NAMALWA (cell line): ENCODE results near the gene SHB.

Experiments used
- DNase-seq: peaks from one replicate; pipeline ENCODE4 v3.0.0-alpha.2; 2015; ENCODE audit warnings: low spot score

Gene SHB, protein sequence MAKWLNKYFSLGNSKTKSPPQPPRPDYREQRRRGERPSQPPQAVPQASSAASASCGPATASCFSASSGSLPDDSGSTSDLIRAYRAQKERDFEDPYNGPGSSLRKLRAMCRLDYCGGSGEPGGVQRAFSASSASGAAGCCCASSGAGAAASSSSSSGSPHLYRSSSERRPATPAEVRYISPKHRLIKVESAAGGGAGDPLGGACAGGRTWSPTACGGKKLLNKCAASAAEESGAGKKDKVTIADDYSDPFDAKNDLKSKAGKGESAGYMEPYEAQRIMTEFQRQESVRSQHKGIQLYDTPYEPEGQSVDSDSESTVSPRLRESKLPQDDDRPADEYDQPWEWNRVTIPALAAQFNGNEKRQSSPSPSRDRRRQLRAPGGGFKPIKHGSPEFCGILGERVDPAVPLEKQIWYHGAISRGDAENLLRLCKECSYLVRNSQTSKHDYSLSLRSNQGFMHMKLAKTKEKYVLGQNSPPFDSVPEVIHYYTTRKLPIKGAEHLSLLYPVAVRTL

DNA sequence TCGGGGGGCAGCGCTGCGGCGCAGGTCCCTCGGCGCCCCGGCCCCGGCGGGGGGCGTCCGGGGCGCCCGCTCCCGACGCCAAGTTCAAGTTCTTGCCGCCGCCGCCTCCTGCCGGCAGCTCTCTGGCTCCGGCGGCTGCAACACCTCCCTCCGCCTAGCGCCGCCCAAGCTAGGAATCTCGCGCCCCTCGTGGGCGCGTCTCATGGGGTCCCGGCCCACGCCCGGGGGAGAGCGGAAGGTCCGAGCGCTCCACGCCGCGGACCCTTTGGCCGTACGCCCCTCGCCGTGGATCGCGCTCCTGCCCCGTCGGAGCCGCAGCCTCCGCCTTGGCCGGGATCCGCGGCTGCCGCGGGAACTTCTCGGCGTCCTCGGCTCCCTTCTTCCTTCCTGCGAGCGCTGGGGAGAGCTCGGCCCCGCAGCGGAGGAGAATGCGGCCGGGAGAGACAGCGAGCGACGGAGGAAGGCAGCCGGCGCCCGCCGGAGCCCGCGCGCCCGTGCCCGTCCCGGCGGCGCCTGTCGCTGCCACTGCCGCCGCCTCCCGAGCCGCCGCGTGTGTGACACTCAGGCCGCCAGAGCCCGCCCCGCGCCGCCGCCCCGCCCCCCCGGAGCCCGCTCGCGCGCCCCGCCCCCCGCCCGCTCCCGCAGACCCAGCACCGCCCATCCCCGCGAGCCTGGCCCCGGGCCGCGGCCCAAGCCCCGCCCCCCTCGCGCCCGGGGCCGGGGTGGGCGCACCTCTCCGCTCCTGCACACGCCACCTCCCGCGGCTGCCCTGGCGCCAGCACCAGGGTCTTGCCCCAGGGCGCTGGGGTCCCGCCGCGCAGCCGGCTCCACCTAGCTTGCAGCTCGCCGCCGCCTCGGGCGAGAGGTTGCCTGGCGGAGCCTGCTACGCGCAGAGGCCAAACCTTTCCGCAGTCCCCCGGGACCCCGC lies at the start of gene SHB:
Gene SHB, minus strand, starts transcription at position 527 of the 928 bp plus-strand sequence. CDS start 582 bp downstream, outside the sequence.
- DNase-seq, result peak; percentile 23

DNA sequence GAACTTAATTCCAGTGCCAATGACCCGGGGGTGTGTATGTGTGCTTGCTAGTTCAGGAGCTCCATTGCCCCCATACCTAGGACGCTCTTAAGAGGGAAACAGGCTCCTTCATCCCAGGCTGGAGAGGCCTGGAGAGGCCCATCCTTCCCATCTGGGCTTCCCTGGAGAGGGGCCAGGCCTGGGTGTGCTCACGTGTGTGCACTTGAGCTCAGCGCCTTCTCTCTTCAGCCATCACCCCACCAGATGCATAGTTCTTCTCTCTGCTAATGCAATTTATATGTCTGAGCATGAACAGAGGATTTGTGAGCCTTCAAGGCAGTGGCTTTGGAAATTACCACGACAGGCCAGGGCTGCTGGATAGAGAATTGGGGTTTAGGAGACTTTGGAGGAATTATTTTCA lies 48.6 kb upstream of the SHB start:
- no peak for DNase-seq

DNA sequence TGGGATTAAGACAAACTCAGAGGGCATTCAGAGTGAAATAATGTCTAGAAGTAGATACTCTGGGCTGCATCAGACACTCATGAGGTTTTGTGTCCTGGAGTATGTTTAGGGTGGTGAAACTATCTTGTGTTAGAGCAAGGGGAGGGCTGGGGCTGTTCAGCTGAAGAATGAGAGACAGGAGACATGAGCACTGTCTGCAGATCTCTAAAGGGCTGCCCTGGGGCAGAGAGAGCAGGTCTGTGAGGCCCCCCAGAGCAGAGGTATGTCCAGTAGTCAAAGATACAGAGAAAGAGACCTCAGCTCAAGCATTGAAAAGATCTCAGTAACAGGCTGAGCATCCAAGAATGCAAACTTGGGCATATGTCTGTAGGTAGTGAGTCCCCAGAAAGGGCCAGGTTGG lies 45.9 kb upstream of the SHB start:
- no peak for DNase-seq

DNA sequence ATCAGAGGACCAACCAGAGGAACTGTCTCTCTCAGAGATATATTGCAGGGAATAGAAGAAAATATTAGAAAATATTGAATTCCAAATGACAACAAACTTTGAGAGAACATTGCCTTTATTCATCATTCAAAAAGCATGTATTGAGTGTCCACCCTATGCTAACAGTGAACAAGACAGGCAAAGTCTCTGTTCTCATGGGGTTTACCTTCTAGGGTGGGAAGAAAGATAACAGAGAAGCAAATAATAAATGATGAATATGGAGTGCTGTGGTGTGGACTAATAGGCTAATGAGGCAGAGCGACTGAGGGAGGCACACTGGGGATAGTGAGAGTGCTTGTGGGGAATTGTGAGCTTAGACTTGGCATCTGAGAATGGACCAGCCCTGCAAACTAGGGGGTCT lies 43.4 kb upstream of the SHB start:
- no peak for DNase-seq

DNA sequence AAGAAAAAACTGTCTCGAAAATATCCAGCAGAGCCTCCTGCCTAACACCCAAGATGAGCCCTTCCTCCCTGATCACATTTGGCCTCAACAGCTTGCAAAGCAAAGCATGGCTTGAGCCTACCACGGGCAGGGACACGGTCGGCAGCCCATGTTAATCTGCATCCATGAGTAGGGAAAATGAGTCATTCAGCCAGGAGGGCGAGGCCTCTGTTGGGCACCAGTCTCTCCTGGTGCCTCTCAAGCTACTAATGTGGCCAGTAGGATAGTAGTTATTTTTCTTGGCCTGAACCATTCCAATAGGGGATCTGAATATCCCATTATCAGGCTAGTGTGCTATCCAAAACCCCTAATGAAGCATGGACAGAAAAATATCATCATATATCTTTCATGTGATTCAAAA lies 43.0 kb upstream of the SHB start:
- DNase-seq, result no peak

DNA sequence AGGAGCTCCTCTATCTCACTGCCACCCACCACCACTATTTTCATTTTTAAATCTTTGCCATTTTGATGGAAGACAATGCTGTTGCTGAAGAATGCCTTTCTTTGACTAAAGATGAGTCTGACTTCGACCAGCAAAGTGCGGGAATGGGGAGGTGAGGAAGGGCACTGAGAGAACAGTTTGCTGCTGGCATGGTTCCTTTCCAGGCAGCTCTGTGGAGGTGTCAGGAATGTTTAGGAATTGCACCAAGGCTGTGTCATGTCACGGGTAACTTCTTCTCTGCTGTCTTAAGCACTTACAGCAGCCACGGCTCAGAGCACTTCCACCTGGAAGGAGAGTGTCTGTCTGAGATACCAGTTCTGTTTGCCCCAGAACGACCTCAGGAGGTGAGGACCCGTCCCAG lies 41.4 kb upstream of the SHB start:
- no peak for DNase-seq

DNA sequence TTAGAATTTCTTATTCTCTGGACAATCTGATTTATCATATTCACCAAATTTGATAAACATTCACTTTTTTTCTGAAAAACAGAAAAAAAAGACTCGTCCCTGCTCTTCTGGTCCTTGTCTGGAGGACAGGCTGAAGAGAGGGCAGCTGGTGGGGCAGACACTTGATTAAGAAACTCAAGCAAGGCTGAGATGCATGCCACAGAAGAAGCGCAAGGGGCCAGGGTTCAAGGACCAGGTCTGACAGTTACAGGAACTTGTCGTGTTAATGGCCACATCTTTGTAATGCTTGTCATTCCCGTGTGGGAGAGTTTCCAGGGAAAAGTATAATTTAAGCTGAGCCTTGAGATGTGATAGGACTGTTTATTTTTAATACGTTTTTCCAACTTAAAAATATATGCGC lies 40.6 kb upstream of the SHB start:
- no peak for DNase-seq

DNA sequence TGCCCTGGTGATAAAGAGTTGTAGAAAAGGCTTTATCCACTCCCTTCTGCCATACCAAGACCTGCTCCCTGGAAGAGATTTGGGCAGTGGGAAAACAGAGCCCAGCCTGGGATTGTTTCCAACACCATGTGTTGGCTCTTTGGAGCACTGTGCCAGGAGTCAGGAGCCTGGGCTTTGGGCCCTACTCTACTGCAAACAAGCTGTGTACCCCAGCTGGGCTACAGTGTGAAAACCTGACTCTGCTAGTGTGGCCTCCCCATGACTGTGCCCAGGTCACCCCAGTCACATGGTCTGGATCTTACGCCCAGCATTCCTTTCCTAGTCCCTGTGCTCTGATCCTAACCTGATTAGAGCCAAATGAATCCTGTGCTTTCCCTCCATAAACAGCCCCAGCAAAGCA lies 39.3 kb upstream of the SHB start:
- no peak for DNase-seq

DNA sequence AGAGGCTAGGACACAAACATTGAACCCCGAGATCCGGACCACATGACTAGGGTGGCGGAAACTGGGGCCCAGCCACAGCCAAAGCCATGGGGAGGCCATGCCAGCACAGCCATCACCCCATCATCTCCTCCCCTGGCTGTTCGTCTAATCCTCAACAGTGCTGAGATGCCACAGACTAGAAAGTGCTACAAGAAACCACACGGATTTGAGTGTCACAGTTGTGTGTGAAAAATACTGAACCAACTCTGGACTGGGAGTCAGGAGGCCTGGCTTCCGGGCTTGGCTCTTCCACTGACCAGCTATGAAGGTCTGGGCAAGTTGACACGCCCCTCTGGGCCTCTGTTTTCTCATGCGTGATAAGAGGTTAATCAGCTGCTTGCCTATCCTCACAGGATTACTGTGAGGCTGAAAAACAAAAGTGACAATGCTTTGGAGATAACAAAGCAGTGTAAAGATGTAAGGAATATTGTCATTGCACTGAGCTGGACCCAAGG lies 38.8 kb upstream of the SHB start:
- no peak for DNase-seq

DNA sequence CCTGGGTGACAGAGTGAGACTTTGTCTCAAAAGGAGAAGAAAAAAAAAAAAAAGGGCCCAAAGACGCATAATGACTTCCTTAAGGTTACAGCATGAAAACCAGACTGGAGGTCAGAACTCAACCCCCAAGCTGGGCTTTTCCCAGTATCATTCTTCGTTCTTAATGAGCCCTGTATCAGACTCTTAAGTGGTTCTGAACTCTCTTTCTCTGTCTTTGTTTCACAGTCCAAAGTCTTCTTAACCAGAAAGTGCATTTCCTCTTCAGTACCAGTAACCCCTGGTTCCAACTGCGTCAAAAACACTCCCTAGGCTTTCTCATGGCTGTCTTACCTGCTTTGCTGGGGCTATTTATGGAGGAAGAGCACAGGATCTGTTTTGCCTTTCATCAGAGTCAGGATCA lies 38.4 kb upstream of the SHB start:
- no peak for DNase-seq

DNA sequence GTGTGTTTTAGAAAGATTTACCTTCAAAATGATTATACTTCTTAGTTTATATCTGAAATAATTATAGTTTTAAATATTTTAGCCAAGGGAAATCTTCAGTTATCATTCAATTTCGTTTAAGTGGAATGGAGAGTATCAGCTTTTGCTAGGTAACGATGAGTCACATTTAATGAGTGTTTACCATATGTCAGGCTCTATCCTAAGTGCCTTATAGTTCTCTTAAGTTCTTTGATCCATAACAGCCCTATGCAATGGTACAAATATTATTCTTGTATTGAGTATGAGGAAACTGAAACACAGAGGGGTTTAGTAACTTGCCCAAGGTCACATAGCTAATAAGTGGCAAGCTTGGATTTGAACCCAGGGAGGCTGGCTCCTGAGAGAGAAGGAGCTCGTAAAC lies 37.5 kb upstream of the SHB start:
- DNase-seq, result no peak

DNA sequence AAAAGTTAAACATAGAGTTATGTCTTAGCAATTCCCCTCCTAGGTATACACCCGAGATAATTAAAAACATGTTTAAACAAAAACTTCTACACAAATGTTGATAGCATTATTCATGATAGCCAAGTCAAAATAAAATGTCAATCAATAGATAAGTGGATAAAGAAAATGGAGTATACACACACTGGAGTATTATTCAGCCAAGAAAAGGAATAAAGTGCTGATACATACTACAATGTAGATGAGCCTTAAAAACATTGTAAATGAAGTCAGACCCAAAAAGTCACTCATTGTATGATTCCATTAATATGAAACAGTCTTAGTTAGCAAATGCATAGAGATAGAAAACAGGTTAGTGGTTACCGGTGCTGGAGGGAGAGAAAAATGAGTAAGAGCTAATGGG lies 34.3 kb upstream of the SHB start:
- DNase-seq, result no peak

DNA sequence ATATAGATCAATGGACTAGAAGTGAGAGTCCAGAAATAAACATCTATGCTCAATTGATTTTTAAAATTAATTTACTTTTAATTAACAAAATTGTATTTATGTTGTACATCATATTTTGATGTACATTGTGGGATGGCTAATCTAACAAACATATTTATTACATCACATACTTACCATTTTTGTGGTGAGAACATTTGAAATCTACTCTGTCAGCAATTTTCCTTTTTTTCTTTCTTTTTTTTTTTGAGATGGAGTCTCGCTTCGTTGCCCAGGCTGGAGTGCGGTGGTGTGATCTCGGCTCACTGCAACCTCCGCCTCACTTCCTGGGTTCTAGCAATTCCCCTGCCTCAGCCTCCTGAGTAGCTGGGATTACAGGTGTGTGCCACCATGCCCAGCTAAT lies 32.4 kb upstream of the SHB start:
- DNase-seq, result no peak

DNA sequence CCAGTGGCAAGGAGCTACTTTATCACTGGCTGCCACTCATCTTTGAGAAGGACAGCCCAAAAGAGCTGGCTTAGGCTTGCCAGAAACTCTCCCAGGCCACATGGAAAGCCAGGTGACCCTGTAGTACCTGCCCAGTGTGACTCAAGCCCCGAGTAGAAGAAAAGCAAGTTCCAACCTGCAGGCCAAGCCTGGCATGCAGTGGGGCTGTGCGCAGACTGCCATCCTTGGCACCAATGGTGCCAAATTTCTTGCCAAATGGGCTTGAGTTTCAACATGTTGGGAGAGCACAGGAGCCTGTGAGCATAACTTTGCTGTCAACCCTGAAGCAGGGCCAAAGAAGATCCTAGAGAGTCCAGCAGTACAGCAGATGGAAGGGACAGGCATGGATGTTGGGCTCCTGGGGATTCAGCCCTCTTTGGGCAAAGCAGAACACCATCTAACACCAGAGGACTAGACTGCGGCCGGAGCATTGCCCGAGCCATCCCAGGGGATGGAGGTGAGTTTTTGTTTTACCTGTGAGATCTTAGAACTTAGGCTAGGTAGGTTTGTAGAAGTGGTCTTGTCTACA lies 27.3 kb upstream of the SHB start:
- no peak for DNase-seq

DNA sequence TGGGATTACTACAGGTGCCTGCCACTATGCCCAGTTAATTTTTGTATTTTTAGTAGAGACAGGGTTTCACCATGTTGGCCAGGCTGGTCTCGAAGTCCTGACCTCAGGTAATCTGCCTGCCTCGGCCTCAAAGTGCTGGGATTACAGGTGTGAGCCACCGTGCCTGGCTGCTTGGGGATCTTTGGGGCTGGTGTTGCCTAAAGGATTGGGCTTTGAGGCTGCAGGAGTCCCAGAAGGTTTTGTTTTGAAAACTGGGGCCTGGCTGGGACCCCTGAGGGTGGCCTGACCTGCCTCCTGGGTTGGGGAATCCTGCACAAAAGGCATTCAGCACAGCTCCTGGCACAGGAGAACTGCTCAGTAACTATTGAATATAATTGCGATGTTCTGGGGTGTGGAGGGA lies 25.1 kb upstream of the SHB start:
- no peak for DNase-seq

DNA sequence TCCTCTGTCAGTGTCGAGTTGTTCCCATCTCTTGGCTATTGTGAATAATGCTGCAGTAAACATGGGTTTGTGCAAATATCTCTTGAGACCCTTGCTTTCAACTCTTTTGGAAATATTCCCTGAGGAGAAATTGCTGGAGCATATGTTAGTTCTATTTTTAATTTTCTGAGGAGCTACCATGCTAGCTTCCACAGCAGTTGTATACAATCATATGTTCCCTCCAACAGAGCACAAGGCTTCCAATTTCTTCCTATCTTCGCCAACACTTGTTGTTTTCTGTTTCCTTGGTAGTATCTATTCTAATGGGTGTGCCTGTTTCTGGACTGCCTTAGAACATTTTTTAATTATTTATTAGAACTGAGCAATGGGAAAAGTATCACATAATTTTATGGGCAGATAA lies 23.6 kb upstream of the SHB start:
- DNase-seq, result no peak

DNA sequence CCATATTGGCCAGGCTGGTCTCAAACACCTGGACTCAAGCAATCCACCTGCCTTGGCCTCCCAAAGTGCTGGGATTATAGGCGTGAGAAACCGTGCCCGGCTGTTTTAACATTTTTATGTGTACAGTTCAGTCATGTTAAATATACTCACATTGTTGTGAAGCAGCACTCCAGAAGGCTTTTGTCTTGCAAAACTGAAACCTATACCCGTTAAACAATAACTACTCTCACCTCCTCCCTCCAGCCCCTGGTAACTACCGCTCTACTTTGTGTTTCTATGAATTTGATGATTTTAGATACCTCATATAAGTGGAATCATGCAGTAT lies 23.1 kb upstream of the SHB start:
- no peak for DNase-seq

DNA sequence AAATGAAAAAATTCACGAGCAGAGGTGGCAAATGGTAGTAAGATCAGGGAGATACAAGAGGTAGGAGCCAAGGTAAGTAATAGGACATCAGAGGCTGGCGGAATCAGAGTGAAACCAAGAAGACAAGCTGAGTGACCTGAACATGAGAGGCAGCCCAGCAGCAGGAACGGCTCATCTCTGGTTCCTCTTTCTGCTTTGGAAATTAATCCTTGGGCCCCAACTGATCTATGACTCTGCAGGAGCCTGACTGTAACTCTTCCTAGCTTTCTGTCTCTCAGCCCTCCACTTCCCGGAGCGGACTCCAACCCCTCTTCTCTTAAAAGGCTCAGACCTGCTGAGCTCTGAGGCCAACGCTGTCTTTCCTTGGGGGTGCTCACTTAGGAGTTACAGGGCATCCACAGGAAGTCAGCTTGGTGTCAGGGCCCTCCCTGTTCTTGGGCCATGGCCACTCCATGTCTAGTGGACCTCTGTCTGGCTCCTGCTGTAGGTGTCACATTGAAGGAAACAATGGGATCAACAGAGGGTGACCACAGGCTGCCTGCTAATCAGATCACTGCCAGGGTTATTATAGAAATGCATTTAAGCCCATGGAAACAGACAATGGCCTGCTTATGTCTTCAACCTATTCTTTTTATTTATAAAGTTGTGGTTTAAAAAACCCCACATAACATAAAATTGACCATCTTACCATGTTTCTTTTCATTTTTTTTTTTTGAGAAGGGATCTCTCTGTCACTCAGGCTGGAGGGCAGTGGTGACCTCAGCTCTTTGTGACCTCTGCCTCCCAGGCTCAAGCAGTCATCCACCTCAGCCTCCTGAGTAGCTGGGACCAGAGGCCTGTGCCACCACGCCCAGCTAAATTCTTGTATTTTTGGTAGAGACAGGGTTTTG lies 22.5 kb upstream of the SHB start:
- DNase-seq, result no peak

DNA sequence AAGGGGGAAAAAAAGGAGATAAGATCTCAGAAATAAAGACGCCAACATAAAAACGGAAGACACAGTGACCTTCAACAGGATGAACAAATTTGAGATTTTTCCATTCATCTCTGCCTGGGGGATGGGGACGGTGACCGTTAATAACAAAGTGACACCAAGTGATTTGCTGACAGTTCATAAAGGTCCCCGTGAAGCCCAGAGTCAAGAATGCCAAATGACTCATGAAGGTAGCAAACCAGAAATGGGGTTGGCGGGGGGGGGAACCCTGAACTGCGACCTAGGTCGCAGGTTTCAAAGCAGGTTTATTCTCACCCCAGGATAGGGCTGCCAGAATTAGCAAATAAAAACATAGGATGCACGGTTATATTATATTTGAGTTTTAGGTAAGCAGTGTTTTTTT lies 21.1 kb upstream of the SHB start:
- DNase-seq, result no peak

DNA sequence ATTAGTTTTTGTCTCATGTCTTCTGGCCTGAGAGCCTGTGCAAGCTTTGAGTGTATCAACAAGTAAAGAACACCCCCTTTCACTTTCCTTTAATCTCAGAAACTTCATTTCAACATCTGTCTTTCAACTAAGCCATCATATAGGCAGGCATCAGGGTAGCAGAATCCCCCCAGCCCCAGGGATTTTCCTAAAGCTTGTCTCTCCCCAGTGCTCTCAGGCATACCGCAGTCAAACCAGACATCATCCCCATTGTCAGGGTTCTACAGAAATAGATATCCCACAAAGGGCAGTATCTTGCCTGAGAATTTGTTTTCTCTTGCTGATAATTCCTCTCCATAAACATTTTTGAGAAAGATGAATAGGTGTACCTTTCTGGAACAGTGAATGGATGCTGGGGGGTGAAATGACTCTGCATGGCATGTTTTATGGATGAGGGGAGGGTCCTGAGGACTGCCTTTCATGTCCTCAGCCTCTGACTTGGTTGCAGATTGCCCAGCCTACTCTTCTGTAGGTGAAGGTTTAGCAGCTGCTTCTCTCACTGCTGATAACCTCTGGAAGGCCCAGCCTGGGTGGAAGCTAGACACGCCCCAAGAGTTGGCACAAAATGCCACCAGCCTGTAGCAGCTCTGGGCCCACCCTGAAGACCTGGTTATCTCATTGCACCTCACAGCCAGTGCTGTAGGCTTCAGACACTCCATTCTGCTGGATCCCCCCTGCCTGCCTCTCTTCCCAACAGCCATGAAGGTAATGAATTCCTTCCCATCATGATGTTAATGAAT lies 20.5 kb upstream of the SHB start:
- no peak for DNase-seq
